ENCODE data around the gene PARP11.

PARP11 gene

DNA sequence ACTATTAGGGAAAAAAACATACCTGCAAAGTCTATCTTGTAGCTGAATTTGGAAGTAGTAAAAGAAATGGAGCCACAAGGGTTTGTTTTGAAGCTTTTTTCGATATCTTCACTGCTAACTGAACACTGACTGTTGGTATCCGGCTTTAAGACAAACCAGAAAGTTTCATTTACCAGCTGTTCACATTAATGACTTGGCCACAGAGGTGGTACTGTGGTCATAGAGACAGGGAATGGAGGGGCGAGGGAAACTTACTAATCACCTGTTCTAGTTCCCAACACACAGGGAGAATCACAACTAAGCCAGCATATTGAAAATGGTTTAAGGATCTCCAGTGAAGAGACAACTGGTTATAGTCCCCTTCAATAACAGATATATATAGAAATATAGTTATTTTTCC lies 44.3 kb downstream of the PARP11 start:
- no peak overlapping the region for H3K27ac Mint-ChIP-seq
- no peak overlapping the region for H3K4me3 Mint-ChIP-seq
- H3K27me3 Mint-ChIP-seq (ENCODE audit: low read depth) = no peaks in the 10 kb centered on the region
- TF ChIP-seq, protein P1, sequence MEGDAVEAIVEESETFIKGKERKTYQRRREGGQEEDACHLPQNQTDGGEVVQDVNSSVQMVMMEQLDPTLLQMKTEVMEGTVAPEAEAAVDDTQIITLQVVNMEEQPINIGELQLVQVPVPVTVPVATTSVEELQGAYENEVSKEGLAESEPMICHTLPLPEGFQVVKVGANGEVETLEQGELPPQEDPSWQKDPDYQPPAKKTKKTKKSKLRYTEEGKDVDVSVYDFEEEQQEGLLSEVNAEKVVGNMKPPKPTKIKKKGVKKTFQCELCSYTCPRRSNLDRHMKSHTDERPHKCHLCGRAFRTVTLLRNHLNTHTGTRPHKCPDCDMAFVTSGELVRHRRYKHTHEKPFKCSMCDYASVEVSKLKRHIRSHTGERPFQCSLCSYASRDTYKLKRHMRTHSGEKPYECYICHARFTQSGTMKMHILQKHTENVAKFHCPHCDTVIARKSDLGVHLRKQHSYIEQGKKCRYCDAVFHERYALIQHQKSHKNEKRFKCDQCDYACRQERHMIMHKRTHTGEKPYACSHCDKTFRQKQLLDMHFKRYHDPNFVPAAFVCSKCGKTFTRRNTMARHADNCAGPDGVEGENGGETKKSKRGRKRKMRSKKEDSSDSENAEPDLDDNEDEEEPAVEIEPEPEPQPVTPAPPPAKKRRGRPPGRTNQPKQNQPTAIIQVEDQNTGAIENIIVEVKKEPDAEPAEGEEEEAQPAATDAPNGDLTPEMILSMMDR (IDR thresholded peaks at IDR 0.05; ENCODE audit: unreplicated experiment in 3 of 3) = no peak
- peaks cover 24% of the 10 kb centered on the region for H3K36me3 Mint-ChIP-seq (ENCODE audit: low read depth)
- no peaks in the 10 kb centered on the region for H3K4me1 Mint-ChIP-seq
- H3K9me3 Mint-ChIP-seq = no peaks in the 10 kb centered on the region

DNA sequence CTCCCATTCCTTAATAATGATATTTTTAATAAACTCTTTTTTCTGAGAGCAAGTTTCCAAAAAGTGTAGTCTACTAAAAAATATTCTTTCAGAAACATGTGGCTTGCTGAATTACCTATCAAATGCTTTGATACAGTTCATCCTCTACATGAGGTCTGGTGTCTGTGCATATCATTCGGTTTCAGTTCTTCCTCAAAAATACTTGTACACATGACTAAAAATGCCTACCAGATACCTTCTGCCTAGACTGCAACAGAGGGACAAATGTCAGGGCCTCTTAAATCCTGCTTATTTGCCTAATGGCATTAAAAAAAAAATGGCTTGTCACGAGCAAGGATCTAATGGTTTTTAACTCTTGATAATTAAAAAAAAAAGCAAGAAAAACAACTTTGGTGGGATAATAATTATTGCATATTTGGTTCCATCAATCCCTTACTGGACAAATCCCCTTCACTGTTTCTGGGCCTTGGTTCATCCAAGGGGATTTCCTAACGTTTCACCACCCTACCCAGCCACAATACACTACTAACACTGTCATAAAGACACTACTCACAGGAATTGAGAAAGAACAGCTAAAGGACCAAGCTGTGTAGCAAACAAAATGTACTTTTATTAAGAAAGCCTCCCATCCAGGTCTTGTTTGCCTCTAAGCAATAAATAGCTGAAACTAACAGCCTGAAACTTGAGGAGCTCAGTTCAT lies 45.7 kb downstream of the PARP11 start:
- TF ChIP-seq, protein P1 (IDR thresholded peaks at IDR 0.05; ENCODE audit: unreplicated experiment in 3 of 3) = no peak
- Mint-ChIP-seq H3K4me3 (no peak overlapping the region), H3K27ac (no peak overlapping the region), H3K36me3 (ENCODE audit: low read depth) (peaks cover 24% of the 10 kb centered on the region), H3K9me3 (no peaks in the 10 kb centered on the region), H3K4me1 (no peaks in the 10 kb centered on the region), H3K27me3 (ENCODE audit: low read depth) (no peaks in the 10 kb centered on the region)

DNA sequence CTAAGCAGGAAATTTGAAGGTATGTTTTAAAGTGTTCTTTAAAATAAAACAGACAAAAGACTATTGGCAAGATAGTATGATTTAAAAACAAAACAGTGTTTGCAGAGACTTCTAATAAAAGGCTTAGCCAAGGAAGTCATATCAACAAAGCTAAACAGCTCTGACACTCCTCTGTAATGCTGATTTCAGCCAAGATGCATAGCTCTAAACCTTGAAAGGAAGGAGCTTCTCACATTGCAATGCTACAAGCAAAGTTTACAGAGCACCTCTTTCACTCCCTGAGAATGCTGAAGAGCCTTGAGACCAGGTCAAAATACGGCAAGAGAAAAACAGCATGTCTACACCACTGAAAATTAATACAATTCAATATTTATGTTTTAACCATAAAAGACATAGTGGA lies 51.8 kb downstream of the PARP11 start:
- Mint-ChIP-seq H3K27ac (no peak overlapping the region), H3K9me3 (no peaks in the 10 kb centered on the region), H3K4me1 (no peaks in the 10 kb centered on the region), H3K4me3 (no peak overlapping the region), H3K36me3 (ENCODE audit: low read depth) (peaks cover 34% of the 10 kb centered on the region), H3K27me3 (ENCODE audit: low read depth) (no peaks in the 10 kb centered on the region)
- TF ChIP-seq, protein P1 (IDR thresholded peaks at IDR 0.05; ENCODE audit: unreplicated experiment in 3 of 3) = no peak

DNA sequence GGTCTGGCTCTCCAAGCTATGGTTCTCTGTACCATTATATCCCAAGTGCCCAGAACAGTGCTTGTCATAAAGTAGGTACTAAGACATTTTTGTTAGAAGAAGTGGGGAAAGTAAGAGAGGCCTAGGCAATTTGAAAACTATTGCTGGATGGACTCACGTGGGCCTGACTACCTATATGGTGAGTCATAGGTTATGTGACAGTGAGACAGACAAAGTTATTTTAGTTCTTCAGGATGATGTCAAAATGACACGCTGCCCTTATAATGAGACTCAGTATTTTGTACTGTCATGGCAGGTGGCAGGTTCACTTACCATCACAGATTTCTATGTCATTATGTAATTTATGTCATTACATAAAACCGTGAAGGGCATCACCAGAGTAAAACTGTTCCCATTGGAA lies 53.1 kb downstream of the PARP11 start:
- Mint-ChIP-seq H3K27ac (no peak overlapping the region), H3K27me3 (ENCODE audit: low read depth) (no peaks in the 10 kb centered on the region), H3K4me3 (no peak overlapping the region), H3K4me1 (no peaks in the 10 kb centered on the region), H3K9me3 (no peaks in the 10 kb centered on the region), H3K36me3 (ENCODE audit: low read depth) (peaks cover 27% of the 10 kb centered on the region)
- TF ChIP-seq, protein P1 (IDR thresholded peaks at IDR 0.05; ENCODE audit: unreplicated experiment in 3 of 3) = no peak

DNA sequence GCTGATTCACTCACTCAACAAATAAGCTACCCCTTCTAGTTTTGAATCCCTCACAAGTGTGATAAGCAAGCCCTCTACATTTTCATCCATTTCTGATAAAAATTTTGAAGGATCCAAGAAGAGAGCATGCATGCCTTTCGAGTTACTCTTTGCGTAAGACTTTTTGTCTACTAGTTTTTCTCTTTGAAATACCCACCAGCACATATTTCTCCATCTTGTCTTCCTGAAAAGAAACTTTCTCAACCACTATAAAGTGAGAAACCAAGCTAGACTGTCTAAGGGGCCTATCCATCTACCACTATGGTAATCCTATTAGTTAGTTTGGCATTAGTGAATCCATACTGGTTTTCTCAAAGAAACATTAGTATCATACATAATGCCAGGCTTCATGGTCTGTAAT lies 56.9 kb downstream of the PARP11 start:
- TF ChIP-seq, protein P1 (IDR thresholded peaks at IDR 0.05; ENCODE audit: unreplicated experiment in 3 of 3) = no peak
- Mint-ChIP-seq H3K27me3 (ENCODE audit: low read depth) (no peaks in the 10 kb centered on the region), H3K27ac (no peak overlapping the region), H3K4me1 (no peaks in the 10 kb centered on the region), H3K4me3 (no peak overlapping the region), H3K9me3 (no peaks in the 10 kb centered on the region), H3K36me3 (ENCODE audit: low read depth) (peaks cover 34% of the 10 kb centered on the region)

DNA sequence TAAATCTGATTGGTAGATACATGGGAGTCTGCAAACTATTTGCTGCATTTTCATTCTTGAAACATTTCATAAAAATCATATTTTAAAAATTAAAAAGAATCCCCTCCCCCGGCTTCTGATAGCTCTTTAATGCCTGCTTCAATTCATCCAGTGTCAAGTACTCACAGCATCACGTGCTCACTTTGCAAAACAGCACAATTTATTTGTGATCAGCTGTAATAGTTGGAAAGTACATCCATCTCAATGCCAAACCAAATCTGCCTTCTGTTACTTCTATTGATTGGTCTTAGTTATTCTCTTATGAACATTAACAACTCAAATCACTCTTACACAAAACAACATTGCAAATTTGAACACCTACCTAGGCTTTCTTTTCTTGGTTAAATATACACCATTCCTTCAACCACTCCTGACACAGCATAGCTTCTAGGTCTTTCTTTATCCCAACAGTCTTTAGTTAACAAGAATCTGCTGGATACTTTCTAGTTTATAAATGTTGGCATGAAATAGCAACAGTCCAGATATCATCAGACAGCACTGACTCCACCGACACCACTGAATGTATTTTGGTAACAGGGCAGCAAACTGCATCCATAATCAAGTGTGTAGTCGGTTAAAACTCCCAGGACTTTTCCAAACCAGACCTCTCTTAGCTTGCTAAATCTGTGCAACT lies 58.0 kb downstream of the PARP11 start:
- H3K36me3 Mint-ChIP-seq (ENCODE audit: low read depth) = peaks cover 34% of the 10 kb centered on the region
- H3K27me3 Mint-ChIP-seq (ENCODE audit: low read depth) = no peaks in the 10 kb centered on the region
- no peak overlapping the region for H3K27ac Mint-ChIP-seq
- no peak overlapping the region for H3K4me3 Mint-ChIP-seq
- TF ChIP-seq, protein P1 (IDR thresholded peaks at IDR 0.05; ENCODE audit: unreplicated experiment in 3 of 3) = no peak
- H3K4me1 Mint-ChIP-seq = no peaks in the 10 kb centered on the region
- H3K9me3 Mint-ChIP-seq = no peaks in the 10 kb centered on the region
